ENCODE results near the gene AMER3.

DNA sequence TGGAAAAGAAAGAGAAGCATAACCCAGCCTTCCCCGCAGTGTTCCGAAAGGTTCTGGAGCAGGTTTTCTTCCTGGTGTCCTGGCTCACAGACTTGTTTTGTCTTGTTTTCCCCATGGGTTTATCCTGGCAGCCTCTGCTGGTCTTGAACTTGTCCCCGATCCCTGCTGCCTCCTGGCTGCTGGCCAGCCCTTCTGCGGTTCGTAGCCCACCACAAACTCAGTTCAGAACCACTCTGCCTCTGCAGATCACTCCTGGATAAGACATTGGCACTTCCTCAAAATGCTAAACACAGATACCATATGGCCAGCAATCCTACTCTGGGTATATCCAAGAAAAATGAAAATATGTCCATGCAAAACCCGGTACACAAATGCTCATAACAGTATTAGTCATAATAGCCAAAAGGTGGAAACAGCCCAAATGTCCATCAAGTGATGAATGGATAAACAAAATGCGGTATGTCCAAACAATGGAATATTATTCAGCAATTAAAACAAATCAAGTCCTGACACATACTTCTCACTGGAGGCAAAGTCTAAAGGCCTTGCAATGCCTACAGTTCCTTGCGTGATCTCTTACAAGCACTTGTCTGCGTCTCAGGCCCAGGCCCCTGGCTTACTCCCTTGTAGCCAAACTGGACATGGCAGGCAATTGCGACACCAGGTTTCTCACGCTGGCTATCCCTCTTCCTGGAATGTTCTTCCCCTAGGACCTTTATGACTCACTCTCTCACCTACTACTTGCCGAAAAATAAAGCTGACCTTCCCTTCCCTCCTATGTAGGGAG lies 53.3 kb downstream of the AMER3 start:
- TF ChIP-seq, protein P1, sequence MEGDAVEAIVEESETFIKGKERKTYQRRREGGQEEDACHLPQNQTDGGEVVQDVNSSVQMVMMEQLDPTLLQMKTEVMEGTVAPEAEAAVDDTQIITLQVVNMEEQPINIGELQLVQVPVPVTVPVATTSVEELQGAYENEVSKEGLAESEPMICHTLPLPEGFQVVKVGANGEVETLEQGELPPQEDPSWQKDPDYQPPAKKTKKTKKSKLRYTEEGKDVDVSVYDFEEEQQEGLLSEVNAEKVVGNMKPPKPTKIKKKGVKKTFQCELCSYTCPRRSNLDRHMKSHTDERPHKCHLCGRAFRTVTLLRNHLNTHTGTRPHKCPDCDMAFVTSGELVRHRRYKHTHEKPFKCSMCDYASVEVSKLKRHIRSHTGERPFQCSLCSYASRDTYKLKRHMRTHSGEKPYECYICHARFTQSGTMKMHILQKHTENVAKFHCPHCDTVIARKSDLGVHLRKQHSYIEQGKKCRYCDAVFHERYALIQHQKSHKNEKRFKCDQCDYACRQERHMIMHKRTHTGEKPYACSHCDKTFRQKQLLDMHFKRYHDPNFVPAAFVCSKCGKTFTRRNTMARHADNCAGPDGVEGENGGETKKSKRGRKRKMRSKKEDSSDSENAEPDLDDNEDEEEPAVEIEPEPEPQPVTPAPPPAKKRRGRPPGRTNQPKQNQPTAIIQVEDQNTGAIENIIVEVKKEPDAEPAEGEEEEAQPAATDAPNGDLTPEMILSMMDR (IDR thresholded peaks at IDR 0.05): no peak
- TF ChIP-seq POLR2A (IDR thresholded peaks at IDR 0.05): no peak
